Measurements from ENCODE around the gene ERCC4. TPM values are rescaled to one million over a fixed set of nuclear protein-coding genes. Genes with fewer than 3 reads are reported as not detected.
"Not testable (repeated sequence)": the region's sequence is repeated elsewhere in the genome, so short reads cannot be mapped to it uniquely, and the experiment has no call there.

Gene ERCC4
- 10 to 100 TPM; 12.6 to 14.8 TPM for total RNA-seq

DNA sequence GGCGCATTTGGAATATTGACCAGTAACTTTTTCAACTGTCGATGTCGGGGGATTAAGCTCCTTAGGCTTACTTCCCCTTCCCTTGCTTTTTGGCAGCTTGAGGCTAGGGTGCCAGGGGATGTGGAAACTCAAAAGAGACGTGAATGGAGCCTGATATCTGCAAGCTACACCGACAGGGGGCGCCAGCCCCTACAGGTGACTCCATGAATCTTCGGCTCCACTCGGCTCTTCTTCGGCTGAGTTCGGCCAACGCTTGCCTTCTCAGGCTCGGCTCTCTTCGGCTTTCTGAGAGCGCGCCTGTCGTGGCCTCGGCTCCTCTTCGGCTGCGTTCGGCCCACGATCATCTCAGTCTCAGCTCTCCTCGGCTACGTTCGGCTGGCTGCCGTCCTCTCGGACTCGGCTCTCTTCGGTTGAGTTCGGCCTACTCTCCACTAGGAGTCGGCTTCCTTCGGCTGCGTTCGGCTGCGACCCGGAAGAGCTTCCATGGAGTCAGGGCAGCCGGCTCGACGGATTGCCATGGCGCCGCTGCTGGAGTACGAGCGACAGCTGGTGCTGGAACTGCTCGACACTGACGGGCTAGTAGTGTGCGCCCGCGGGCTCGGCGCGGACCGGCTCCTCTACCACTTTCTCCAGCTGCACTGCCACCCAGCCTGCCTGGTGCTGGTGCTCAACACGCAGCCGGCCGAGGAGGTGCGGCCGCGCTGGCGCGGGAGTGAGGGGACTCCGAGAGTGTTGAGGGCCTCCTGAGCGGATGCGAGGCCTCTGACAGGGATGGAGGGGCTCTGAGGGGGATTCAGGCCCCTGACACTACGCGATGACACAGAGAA lies at the start of gene ERCC4:
Gene ERCC4, plus strand, starts transcription at position 472 of the 827 bp plus-strand sequence. Its CDS starts 12 bp downstream, at position 484.
- H3K36me3 Mint-ChIP-seq: peaks cover 3% of the 10 kb centered on the region
- H3K4me1 Mint-ChIP-seq: peaks cover 17% of the 10 kb centered on the region
- POLR2A ChIA-PET: interaction anchor here (0.6 to 1.5 kb wide), 6 partner anchors 13 to 714 kb away, joined by 3 to 11 read pairs (median 3); no protein-coding TSS in a partner anchor
- no peaks in the 10 kb centered on the region for H3K9me3 Mint-ChIP-seq
- H3K27ac Mint-ChIP-seq: peak within 1 kb of the TSS; percentile 92
- peak within 1 kb of the TSS; percentile 88 for H3K4me3 Mint-ChIP-seq
- H3K27me3 Mint-ChIP-seq: peaks cover 7% of the 10 kb centered on the region
- DNase-seq: peak; percentile 98
- ATAC-seq (ENCODE audit: low read depth): peak; percentile 99

DNA sequence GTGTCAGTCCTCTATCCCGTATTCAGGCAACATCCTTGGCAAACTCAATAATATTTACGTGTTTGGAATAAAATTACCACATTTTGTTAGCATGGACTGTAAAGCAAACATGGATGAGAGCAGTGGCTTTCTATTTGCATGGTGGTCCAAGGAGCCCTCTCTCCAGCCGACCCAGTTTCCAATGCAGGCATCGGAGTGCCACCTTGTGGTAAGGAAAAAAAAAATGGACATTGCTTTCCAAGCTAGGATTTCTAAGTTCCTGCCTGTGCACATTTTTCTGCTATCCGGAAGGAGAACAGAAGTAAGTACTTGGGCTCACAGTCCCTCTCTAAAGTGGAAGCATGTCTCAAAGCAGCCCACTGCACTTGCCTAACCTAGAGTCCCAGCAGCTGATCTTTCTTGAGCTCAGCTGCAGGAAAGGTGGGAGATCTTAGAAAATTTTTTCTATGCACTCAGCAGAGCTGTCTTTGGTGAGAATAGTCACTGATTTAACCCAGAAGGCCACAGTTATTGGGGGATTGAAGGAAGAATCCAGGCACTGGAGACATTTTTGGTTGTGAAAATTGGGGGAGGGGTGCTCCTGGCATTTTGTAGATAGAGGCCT lies 46.0 kb upstream of the ERCC4 start:
- DNase-seq (no peak), ATAC-seq (ENCODE audit: low read depth) (no peak)
- H3K27ac Mint-ChIP-seq: no peak overlapping the region
- no peaks in the 10 kb centered on the region for H3K27me3 Mint-ChIP-seq
- no peaks in the 10 kb centered on the region for H3K4me1 Mint-ChIP-seq
- no peaks in the 10 kb centered on the region for H3K36me3 Mint-ChIP-seq
- H3K9me3 Mint-ChIP-seq: no peaks in the 10 kb centered on the region
- H3K4me3 Mint-ChIP-seq: no peak overlapping the region
- POLR2A ChIA-PET: no interaction called here

GRCh38 chr16:13875614-13876284 lies 44.2 kb upstream of the ERCC4 start:
- no peaks in the 10 kb centered on the region for H3K9me3 Mint-ChIP-seq
- H3K27ac Mint-ChIP-seq: no peak overlapping the region
- ATAC-seq (ENCODE audit: low read depth) (no peak), DNase-seq (no peak)
- no peaks in the 10 kb centered on the region for H3K4me1 Mint-ChIP-seq
- H3K27me3 Mint-ChIP-seq: no peaks in the 10 kb centered on the region
- H3K36me3 Mint-ChIP-seq: no peaks in the 10 kb centered on the region
- H3K4me3 Mint-ChIP-seq: no peak overlapping the region
- POLR2A ChIA-PET: no interaction called here

DNA sequence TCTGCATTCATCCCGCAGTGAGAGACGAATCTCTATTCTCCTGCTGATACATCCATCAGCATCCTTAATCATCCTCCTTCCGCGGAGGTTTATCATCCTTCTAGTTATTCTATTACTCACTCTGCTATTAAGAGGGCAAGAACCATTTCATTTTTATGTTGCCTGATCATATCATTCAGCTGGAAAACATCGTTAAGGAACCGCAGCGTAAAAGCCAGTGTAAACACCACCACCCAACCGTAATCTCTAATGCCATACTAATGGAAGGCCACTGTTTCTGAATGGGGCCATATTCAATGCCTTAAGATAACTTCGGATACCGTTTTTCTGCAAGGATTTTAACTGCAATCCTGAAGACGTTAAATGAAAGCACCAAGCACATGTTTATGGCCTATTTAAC lies 36.7 kb upstream of the ERCC4 start:
- H3K36me3 Mint-ChIP-seq: no peaks in the 10 kb centered on the region
- H3K27ac Mint-ChIP-seq: no peak overlapping the region
- no peaks in the 10 kb centered on the region for H3K27me3 Mint-ChIP-seq
- no peak for DNase-seq
- no peaks in the 10 kb centered on the region for H3K9me3 Mint-ChIP-seq
- H3K4me1 Mint-ChIP-seq: no peaks in the 10 kb centered on the region
- ATAC-seq (ENCODE audit: low read depth): no peak
- POLR2A ChIA-PET: no interaction called here
- no peak overlapping the region for H3K4me3 Mint-ChIP-seq

GRCh38 chr16:13883881-13884280 lies 36.1 kb upstream of the ERCC4 start:
- Mint-ChIP-seq H3K27ac (no peak overlapping the region), H3K27me3 (no peaks in the 10 kb centered on the region), H3K4me3 (no peak overlapping the region), H3K9me3 (no peaks in the 10 kb centered on the region), H3K4me1 (no peaks in the 10 kb centered on the region), H3K36me3 (no peaks in the 10 kb centered on the region)
- POLR2A ChIA-PET: no interaction called here
- DNase-seq: no peak
- ATAC-seq (ENCODE audit: low read depth): no peak

GRCh38 chr16:13885700-13886099 lies 34.3 kb upstream of the ERCC4 start:
- POLR2A ChIA-PET: no interaction called here
- Mint-ChIP-seq H3K4me3 (no peak overlapping the region), H3K36me3 (no peaks in the 10 kb centered on the region), H3K27ac (no peak overlapping the region), H3K4me1 (no peaks in the 10 kb centered on the region), H3K9me3 (no peaks in the 10 kb centered on the region), H3K27me3 (no peaks in the 10 kb centered on the region)
- ATAC-seq (ENCODE audit: low read depth): no peak
- no peak for DNase-seq

- Mint-ChIP-seq H3K9me3 (no peaks in the 10 kb centered on the region), H3K36me3 (no peaks in the 10 kb centered on the region), H3K27me3 (peaks cover 2% of the 10 kb centered on the region), H3K27ac (no peak overlapping the region), H3K4me3 (no peak overlapping the region), H3K4me1 (no peaks in the 10 kb centered on the region)
- POLR2A ChIA-PET: no interaction called here
- DNase-seq (no peak), ATAC-seq (ENCODE audit: low read depth) (no peak)
Measured at GRCh38 chr16:13886608-13887007, 33.3 kb upstream of the ERCC4 start.

DNA sequence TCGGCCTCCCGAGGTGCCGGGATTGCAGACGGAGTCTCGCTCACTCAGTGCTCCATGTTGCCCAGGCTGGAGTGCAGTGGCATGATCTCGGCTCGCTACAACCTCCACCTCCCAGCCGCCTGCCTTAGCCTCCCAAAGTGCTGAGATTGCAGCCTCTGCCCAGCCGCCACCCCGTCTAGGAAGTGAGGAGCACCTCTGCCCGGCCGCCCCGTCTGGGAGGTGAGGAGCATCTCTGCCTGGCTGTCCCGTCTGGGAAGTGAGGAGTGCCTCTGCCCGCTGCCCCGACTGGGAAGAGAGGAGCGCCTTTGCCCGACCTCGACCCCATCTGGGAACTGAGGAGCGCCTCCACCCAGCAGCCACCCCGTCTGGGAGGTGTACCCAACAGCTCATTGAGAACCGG lies 30.6 kb upstream of the ERCC4 start:
- DNase-seq; H3K4me1 Mint-ChIP-seq; ATAC-seq (ENCODE audit: low read depth); H3K36me3 Mint-ChIP-seq; H3K4me3 Mint-ChIP-seq; H3K9me3 Mint-ChIP-seq; H3K27ac Mint-ChIP-seq; H3K27me3 Mint-ChIP-seq; POLR2A ChIA-PET: not testable (repeated sequence)

DNA sequence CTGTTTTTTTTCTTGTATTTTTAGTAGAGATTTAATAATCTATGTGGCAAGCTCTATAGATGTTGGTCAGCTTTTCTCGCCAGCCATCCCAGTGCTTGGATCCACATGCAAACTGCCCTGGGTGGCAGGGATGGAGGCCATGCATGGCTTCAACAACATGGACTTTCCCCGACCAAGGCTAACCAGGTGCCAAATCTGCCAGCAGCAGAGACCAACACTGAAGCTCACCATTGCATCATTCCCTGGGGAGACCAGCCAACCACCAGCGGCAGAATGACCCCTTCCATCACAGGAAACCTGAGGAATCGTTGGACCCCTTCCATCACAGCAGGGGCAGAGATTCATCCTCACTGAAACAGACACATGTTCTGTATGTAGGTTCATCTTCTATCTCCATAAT lies 27.7 kb upstream of the ERCC4 start:
- Mint-ChIP-seq H3K9me3 (peaks cover under 1% of the 10 kb centered on the region), H3K4me1 (no peaks in the 10 kb centered on the region), H3K4me3 (no peak overlapping the region), H3K27me3 (peaks cover 2% of the 10 kb centered on the region), H3K36me3 (no peaks in the 10 kb centered on the region), H3K27ac (no peak overlapping the region)
- ATAC-seq (ENCODE audit: low read depth) (no peak), DNase-seq (no peak)
- POLR2A ChIA-PET: no interaction called here

GRCh38 chr16:13895516-13895915 lies 24.4 kb upstream of the ERCC4 start:
- DNase-seq (no peak), ATAC-seq (ENCODE audit: low read depth) (no peak)
- Mint-ChIP-seq H3K9me3 (peaks cover 2% of the 10 kb centered on the region), H3K36me3 (no peaks in the 10 kb centered on the region), H3K27ac (no peak overlapping the region), H3K4me3 (no peak overlapping the region), H3K27me3 (peaks cover 2% of the 10 kb centered on the region), H3K4me1 (no peaks in the 10 kb centered on the region)
- POLR2A ChIA-PET: no interaction called here

- no peaks in the 10 kb centered on the region for H3K4me1 Mint-ChIP-seq
- H3K27me3 Mint-ChIP-seq: no peaks in the 10 kb centered on the region
- peaks cover 2% of the 10 kb centered on the region for H3K9me3 Mint-ChIP-seq
- H3K36me3 Mint-ChIP-seq: no peaks in the 10 kb centered on the region
- DNase-seq: no peak
- no peak for ATAC-seq (ENCODE audit: low read depth)
- no peak overlapping the region for H3K27ac Mint-ChIP-seq
- no peak overlapping the region for H3K4me3 Mint-ChIP-seq
- POLR2A ChIA-PET: no interaction called here
Measured at GRCh38 chr16:13896543-13897182, 23.3 kb upstream of the ERCC4 start.

DNA sequence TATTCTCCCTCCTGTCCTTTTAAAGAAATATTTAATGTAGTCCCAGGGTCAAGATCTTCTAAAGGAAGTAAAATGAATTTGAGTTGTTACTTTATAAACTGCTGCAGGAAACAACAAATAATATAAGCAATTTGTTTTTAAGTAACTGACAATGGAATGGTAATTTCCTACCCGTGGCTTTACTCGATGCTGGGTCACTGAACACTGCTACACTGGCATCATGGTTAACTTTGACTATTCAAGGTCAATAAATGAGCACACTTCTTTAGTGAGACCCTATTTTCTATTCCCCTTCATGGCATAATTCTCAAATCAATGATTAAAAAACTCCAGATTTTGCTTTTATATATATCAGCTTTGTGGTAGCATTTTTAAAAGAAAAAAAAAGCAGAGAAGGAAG lies 22.1 kb upstream of the ERCC4 start:
- peaks cover 2% of the 10 kb centered on the region for H3K9me3 Mint-ChIP-seq
- POLR2A ChIA-PET: no interaction called here
- no peaks in the 10 kb centered on the region for H3K36me3 Mint-ChIP-seq
- no peaks in the 10 kb centered on the region for H3K27me3 Mint-ChIP-seq
- H3K4me3 Mint-ChIP-seq: no peak overlapping the region
- H3K4me1 Mint-ChIP-seq: no peaks in the 10 kb centered on the region
- DNase-seq: no peak
- no peak overlapping the region for H3K27ac Mint-ChIP-seq
- ATAC-seq (ENCODE audit: low read depth): no peak

DNA sequence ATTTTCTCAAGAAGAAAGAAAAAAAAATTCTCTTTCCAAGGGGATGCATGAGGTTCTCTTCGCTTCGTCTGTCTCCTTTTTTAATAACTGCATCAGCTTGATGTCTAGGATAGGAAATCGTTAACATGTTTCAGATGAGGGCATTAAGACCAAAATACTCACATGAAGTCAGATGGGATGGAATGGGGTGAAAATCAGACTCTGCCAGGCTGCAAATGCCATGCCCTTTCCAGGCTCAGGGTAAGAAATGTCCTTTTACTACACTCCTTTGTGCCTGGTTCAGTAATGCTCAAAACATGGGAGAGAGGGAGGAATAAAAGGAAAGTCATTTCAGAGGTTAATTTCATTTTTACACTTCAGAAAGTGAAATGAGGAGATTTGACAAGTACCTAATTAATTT lies 21.7 kb upstream of the ERCC4 start:
- no peak overlapping the region for H3K27ac Mint-ChIP-seq
- H3K27me3 Mint-ChIP-seq: peaks cover under 1% of the 10 kb centered on the region
- no peak overlapping the region for H3K4me3 Mint-ChIP-seq
- ATAC-seq (ENCODE audit: low read depth) (no peak), DNase-seq (no peak)
- H3K9me3 Mint-ChIP-seq: peaks cover 3% of the 10 kb centered on the region
- H3K4me1 Mint-ChIP-seq: no peaks in the 10 kb centered on the region
- H3K36me3 Mint-ChIP-seq: no peaks in the 10 kb centered on the region
- POLR2A ChIA-PET: no interaction called here
